Heart left ventricle (tissue), 13 donors: ENCODE measurements around the gene CREG1.

Source experiments
- POLR2A ChIP-seq, 2 donors: fragments of 450-650 bp; IDR thresholded peaks; one replicate each; pipeline ENCODE4 v1.6.1; 2017; ENCODE audit warnings: antibody characterized with exemption in 2 of 2, mild to moderate bottlenecking in 2 of 2, moderate library complexity in 2 of 2
- TF ChIP-seq, protein P1 (sequence below), 12 donors: fragments of 200-600 bp; sonication (generic) in 4 of 12; IDR thresholded peaks; one replicate each; pipeline versions ENCODE4 v1.5.0 to v1.8.0; 2018 to 2022; ENCODE audit warnings: antibody characterized with exemption in 12 of 12, mild to moderate bottlenecking in 5 of 12
- donor health status: ischemic (EF 13 %, LVEDD 7.1; RV severe dilation, severe dysfunction).
- donor health status: DM: no; HTN: yes; CAD: no.
- donor health status: DM: no; HTN: no; CAD: no.
- donor health status: ischemic (EF 25% LVEDD 6.9; RV normal size, moderate dysfunction).
- donor health status: ischemic (EF 25% LVEDD 5.7; RV mildly dilated, moderate dysfunction).
- donor health status: ischemic (EF 35%, LVEDD 5.7; RV mildly dilated, moderate dysfunction).
- donor health status: nonischemic (EF 11% LVEDD 7.7; RV severe dilation, severe dysfunction).
- donor health status: DM: yes; HTN: yes; CAD: no.
- donor health status: PGD.
- donor health status: ischemic (EF 29% LVEDD 5.4; RV normal size, mild dysfunction).
- donor health status: nonischemic (EF 23%, LVEDD 6.1; RV moderate dilation, normal function).

DNA sequence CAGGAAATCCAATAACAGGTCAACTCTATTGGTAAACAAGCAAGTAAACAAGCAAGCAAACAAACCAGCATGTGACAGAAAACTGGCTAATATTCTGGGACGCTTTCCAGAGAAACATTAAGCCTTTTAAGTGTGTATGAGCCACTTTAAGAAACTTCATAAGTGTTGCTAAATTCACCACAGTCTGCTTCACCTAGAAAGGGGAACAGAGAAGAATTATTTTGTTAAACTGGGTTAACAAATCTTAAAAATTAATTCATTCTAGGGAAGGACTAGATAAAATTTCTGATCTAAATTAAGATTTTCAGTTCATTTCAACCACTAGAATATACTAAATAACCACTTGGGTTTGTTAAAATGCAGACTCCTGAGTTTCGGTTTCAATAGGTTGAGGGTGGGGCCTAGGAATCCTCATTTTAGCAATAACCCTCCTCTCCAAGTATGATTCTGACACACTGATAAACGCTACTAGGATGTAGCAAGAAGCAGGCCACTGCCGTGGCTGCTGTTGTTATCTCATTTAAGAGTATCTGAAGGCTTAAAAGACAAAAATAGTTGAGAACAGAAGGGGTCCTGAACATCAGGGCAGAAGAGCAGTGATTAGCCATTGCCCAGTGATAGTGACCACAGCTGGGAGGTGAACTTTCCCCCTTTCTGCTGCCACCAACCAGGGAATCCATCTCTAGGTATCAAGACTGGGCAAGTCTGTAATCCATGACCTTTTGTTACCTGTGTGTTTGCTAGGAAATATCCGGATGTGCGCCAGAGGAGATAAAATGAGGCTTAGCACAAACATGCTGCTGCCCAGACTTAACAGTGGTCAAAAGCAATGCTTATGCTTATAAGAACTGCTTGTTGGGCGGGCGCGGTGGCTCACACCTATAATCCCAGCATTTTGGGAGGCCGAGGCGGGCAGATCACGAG, 11.2 kb downstream of the CREG1 start:
- TF ChIP-seq, protein P1, sequence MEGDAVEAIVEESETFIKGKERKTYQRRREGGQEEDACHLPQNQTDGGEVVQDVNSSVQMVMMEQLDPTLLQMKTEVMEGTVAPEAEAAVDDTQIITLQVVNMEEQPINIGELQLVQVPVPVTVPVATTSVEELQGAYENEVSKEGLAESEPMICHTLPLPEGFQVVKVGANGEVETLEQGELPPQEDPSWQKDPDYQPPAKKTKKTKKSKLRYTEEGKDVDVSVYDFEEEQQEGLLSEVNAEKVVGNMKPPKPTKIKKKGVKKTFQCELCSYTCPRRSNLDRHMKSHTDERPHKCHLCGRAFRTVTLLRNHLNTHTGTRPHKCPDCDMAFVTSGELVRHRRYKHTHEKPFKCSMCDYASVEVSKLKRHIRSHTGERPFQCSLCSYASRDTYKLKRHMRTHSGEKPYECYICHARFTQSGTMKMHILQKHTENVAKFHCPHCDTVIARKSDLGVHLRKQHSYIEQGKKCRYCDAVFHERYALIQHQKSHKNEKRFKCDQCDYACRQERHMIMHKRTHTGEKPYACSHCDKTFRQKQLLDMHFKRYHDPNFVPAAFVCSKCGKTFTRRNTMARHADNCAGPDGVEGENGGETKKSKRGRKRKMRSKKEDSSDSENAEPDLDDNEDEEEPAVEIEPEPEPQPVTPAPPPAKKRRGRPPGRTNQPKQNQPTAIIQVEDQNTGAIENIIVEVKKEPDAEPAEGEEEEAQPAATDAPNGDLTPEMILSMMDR (IDR thresholded peaks at IDR 0.05), result no peak
- TF ChIP-seq POLR2A (IDR thresholded peaks at IDR 0.05), result no peak
